SHP77 (cell line): ENCODE measurements around the gene LRTM2.

Source experiments
- DNase-seq, 2 experiments: peaks; one replicate each; lab custom pipeline; 2025; lab: John Stamatoyannopoulos, UW

The LRTM2 gene

GRCh38 chr12:1820191-1820895, at the start of gene LRTM2:
LRTM2 (plus strand) TSS chr12:1820565; CDS start chr12:1828149, 7,584 bp downstream.
- DNase-seq: no peak

GRCh38 chr12:1773937-1774655, 46.3 kb upstream of the LRTM2 start:
- DNase-seq: no peak

- no peak for DNase-seq
These were observed 44.0 kb upstream of the LRTM2 start for GRCh38 chr12:1776170-1776921.

- no peak for DNase-seq
These were observed 42.6 kb upstream of the LRTM2 start for GRCh38 chr12:1777798-1778197.

- DNase-seq: no peak
These were observed 41.5 kb upstream of the LRTM2 start for GRCh38 chr12:1778911-1779310.

GRCh38 chr12:1779783-1780182, 40.6 kb upstream of the LRTM2 start:
- DNase-seq: no peak

- no peak for DNase-seq
These were observed 38.6 kb upstream of the LRTM2 start for GRCh38 chr12:1781772-1782171.

- no peak for DNase-seq
These were observed 38.1 kb upstream of the LRTM2 start for GRCh38 chr12:1782215-1782614.

- DNase-seq: no peak
These were observed 32.7 kb upstream of the LRTM2 start for GRCh38 chr12:1787714-1788113.

- no peak for DNase-seq
These were observed 29.9 kb upstream of the LRTM2 start for GRCh38 chr12:1790444-1790843.

- DNase-seq: peak; percentile 1 to 25
These were observed 29.1 kb upstream of the LRTM2 start for GRCh38 chr12:1791104-1791841.

GRCh38 chr12:1792406-1792805, 28.0 kb upstream of the LRTM2 start:
- DNase-seq: no peak

GRCh38 chr12:1793426-1794210, 26.7 kb upstream of the LRTM2 start:
- DNase-seq: no peak

GRCh38 chr12:1794440-1795090, 25.8 kb upstream of the LRTM2 start:
- DNase-seq: no peak

GRCh38 chr12:1795221-1795784, 25.1 kb upstream of the LRTM2 start:
- DNase-seq: no peak

GRCh38 chr12:1795785-1796514, 24.4 kb upstream of the LRTM2 start:
- DNase-seq: peak; percentile 21 to 47

GRCh38 chr12:1796515-1797010, 23.8 kb upstream of the LRTM2 start:
- DNase-seq: no peak

- DNase-seq: no peak
These were observed 23.1 kb upstream of the LRTM2 start for GRCh38 chr12:1797011-1797901.
